H9 (cell line): ENCODE results near the gene ELFN1. TPM values are rescaled to one million over a fixed set of nuclear protein-coding genes. Genes with fewer than 3 reads are reported as not detected.

ENCODE experiments used
- DNase-seq: peaks from one replicate; pipeline ENCODE4 v3.0.0-alpha.2; 2017
- H2AFZ ChIP-seq: one replicate; pipeline ENCODE4 v1.6.1; 2013; ENCODE audit warnings: mild to moderate bottlenecking, low read length, control low read depth, moderate library complexity
- H2AK5ac ChIP-seq: 2 replicates; pipeline ENCODE4 v1.6.1; 2013; ENCODE audit warnings: low read length, control low read depth, mixed read lengths; ENCODE audit not compliant: insufficient read length
- H2BK120ac ChIP-seq: one replicate; pipeline ENCODE4 v1.6.1; 2013; ENCODE audit warnings: low read depth, mild to moderate bottlenecking, low read length, control low read depth, inconsistent platforms; ENCODE audit not compliant: poor library complexity, severe bottlenecking
- H2BK12ac ChIP-seq: 2 replicates; pipeline ENCODE4 v1.6.1; 2013; ENCODE audit warnings: low read length, control low read depth, mixed read lengths, low read depth; ENCODE audit not compliant: insufficient read length
- H2BK15ac ChIP-seq: 2 replicates; pipeline ENCODE4 v1.6.1; 2013; ENCODE audit warnings: low read depth, low read length, control low read depth
- H2BK20ac ChIP-seq: one replicate; pipeline ENCODE4 v1.6.1; 2013; ENCODE audit warnings: low read depth, mild to moderate bottlenecking, low read length, control low read depth, inconsistent platforms; ENCODE audit not compliant: poor library complexity, severe bottlenecking
- H2BK5ac ChIP-seq: 2 replicates; pipeline ENCODE4 v1.6.1; 2013; ENCODE audit warnings: low read length, control low read depth, mixed read lengths; ENCODE audit not compliant: insufficient read length
- H3K14ac ChIP-seq: 2 replicates; pipeline ENCODE4 v1.6.1; 2013; ENCODE audit warnings: low read length, control low read depth; ENCODE audit not compliant: insufficient read depth
- H3K18ac ChIP-seq: 2 replicates; pipeline ENCODE4 v1.6.1; 2013; ENCODE audit warnings: low read depth, mild to moderate bottlenecking, mixed read lengths, low read length, control low read depth; ENCODE audit not compliant: insufficient read length
- H3K23ac ChIP-seq: 2 replicates; pipeline ENCODE4 v1.6.1; 2013; ENCODE audit warnings: low read length, control low read depth, mixed read lengths, low read depth; ENCODE audit not compliant: insufficient read length
- H3K23me2 ChIP-seq: 2 replicates; pipeline ENCODE4 v1.6.1; 2013; ENCODE audit warnings: low read depth, mild to moderate bottlenecking, mixed read lengths, low read length, control low read depth; ENCODE audit not compliant: insufficient read length, poor library complexity, severe bottlenecking
- H3K27ac ChIP-seq: 2 replicates; pipeline ENCODE4 v1.5.1; 2013; ENCODE audit warnings: low read length, control low read depth, mixed read lengths, low read depth; ENCODE audit not compliant: insufficient read length
- H3K27me3 ChIP-seq: 2 replicates; pipeline ENCODE4 v1.6.1; 2013; ENCODE audit warnings: low read length, control low read depth, inconsistent platforms; ENCODE audit not compliant: insufficient read depth
- H3K4ac ChIP-seq: 2 replicates; pipeline ENCODE4 v1.6.1; 2013; ENCODE audit warnings: low read depth, mild to moderate bottlenecking, control low read depth, inconsistent platforms, low read length, moderate library complexity
- H3K4me1 ChIP-seq: 2 replicates; pipeline ENCODE4 v1.6.1; 2013; ENCODE audit warnings: low read length, control low read depth, inconsistent platforms; ENCODE audit not compliant: insufficient read depth
- H3K4me2 ChIP-seq: 2 replicates; pipeline ENCODE4 v1.6.1; 2013; ENCODE audit warnings: low read length, control low read depth, mixed read lengths; ENCODE audit not compliant: insufficient read length, insufficient read depth
- H3K56ac ChIP-seq: 2 replicates; pipeline ENCODE4 v1.6.1; 2013; ENCODE audit warnings: low read depth, mild to moderate bottlenecking, mixed read lengths, low read length, control low read depth; ENCODE audit not compliant: insufficient read length
- H3K79me1 ChIP-seq: 2 replicates; pipeline ENCODE4 v1.6.1; 2013; ENCODE audit warnings: low read depth, mild to moderate bottlenecking, moderate library complexity, low read length, control low read depth, inconsistent platforms; ENCODE audit not compliant: insufficient read depth, poor library complexity, severe bottlenecking
- H3K79me2 ChIP-seq: 2 replicates; pipeline ENCODE4 v1.6.1; 2013; ENCODE audit warnings: low read length, control low read depth, inconsistent platforms; ENCODE audit not compliant: insufficient read depth
- H3K9ac ChIP-seq: 2 replicates; pipeline ENCODE4 v1.6.1; 2013; ENCODE audit warnings: low read length, control low read depth, mixed read lengths; ENCODE audit not compliant: insufficient read length; ENCODE audit errors: extremely low read depth
- H3K9me3 ChIP-seq: one replicate; pipeline ENCODE4 v1.6.1; 2013; ENCODE audit warnings: low read depth, low read length, inconsistent platforms; ENCODE audit not compliant: control insufficient read depth
- H3T11ph ChIP-seq: one replicate; pipeline ENCODE4 v1.6.1; 2013; ENCODE audit warnings: mild to moderate bottlenecking, low read length, control low read depth, inconsistent platforms
- H4K20me1 ChIP-seq: one replicate; pipeline ENCODE4 v1.6.1; 2013; ENCODE audit not compliant: control insufficient read depth, insufficient read length, insufficient read depth
- H4K5ac ChIP-seq: 2 replicates; pipeline ENCODE4 v1.6.1; 2013; ENCODE audit warnings: low read depth, mild to moderate bottlenecking, mixed read lengths, low read length, control low read depth; ENCODE audit not compliant: insufficient read length
- H4K8ac ChIP-seq: replicated peaks from 2 replicates; pipeline ENCODE4 v1.6.1; 2013; ENCODE audit warnings: low read length, control low read depth, mixed read lengths, low read depth; ENCODE audit not compliant: insufficient read length
- H4K91ac ChIP-seq: 2 replicates; pipeline ENCODE4 v1.6.1; 2013; ENCODE audit warnings: low read depth, mild to moderate bottlenecking, moderate library complexity, mixed read lengths, low read length, control low read depth; ENCODE audit not compliant: insufficient read length
- H3K27ac Mint-ChIP-seq, 3 experiments: 2 replicates in 2 of 3; 3 replicates in 1 of 3; pipeline ENCODE4 v1.8.0; 2020 to 2021; ENCODE audit warnings: mixed read lengths in 3 of 3, mild to moderate bottlenecking in 1 of 3, moderate library complexity in 1 of 3
- H3K27me3 Mint-ChIP-seq: 2 replicates; pipeline ENCODE4 v1.8.0; 2021; ENCODE audit warnings: low read depth, mild to moderate bottlenecking, moderate library complexity, mixed read lengths
- H3K36me3 Mint-ChIP-seq, 3 experiments: 2 replicates in 2 of 3; 3 replicates in 1 of 3; pipeline ENCODE4 v1.8.0; 2020 to 2021; ENCODE audit warnings: low read depth in 3 of 3, mixed read lengths in 3 of 3; ENCODE audit not compliant: insufficient read depth in 1 of 3
- H3K4me1 Mint-ChIP-seq, 2 experiments: 2 replicates each; pipeline ENCODE4 v1.8.0; 2020; ENCODE audit warnings: mixed read lengths in 2 of 2
- H3K4me3 Mint-ChIP-seq, 2 experiments: 2 replicates in 1 of 2; 3 replicates in 1 of 2; pipeline ENCODE4 v1.8.0; 2020 to 2021; ENCODE audit warnings: mild to moderate bottlenecking in 2 of 2, mixed read lengths in 2 of 2, moderate library complexity in 1 of 2
- H3K9me3 Mint-ChIP-seq, 2 experiments: 2 replicates in 1 of 2; 3 replicates in 1 of 2; pipeline ENCODE4 v1.8.0; 2020; ENCODE audit warnings: mild to moderate bottlenecking in 2 of 2, mixed read lengths in 2 of 2, moderate library complexity in 1 of 2
- WGBS: extraction: QIAGEN DNeasy Blood & Tissue Kit; methylation state at CpG from one replicate; pipeline ENCODE4 v1.1.7; 2013; ENCODE audit warnings: missing lambda C conversion rate, low lambda C conversion rate, mixed read lengths; ENCODE audit not compliant: insufficient read length; ENCODE audit errors: extremely low coverage; 5-methylcytosine and 5-hydroxymethylcytosine counted together
- total RNA-seq: library from RNA; stranded (reverse); gene quantifications from 2 replicates; pipeline ENCODE4 v1.2.1, GENCODE V29; 2021
- TF ChIP-seq, protein P1 (sequence below): fragments of 200-600 bp; sonication (generic); conservative IDR thresholded peaks from 3 replicates; pipeline ENCODE4 v1.8.0; 2021; ENCODE audit warnings: antibody characterized with exemption, mild to moderate bottlenecking

ELFN1 gene
- total RNA-seq, 1 experiment from 2014 or later = 3.7 TPM

DNA sequence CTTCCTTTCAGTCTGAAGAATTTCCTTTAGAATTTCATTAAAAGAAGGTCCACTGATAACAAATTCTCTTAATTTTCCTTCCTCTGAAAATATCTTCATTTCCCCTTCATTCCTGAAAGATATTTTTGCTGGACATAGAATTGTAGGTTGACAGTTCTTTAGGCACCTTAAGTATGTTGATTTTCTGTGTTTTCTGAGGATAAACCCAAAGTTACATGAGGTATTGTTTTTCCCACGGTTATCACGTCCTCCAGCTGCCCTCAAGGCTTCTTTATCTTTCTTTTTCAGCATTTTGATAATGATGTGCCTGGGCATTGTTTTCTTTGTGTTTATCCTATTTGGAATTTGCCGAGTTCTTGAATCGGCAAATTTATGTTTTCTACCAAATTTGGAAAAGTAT lies 105.3 kb downstream of the ELFN1 start:
- Histone ChIP-seq H3K4ac (no peak overlapping the region), H3K27ac (no peak overlapping the region), H3K14ac (no peak overlapping the region), H3K79me2 (no peaks in the 10 kb centered on the region), H3K18ac (no peak overlapping the region), H2AK5ac (no peak overlapping the region), H3K9me3 (no peaks in the 10 kb centered on the region), H3K27me3 (no peaks in the 10 kb centered on the region), H4K8ac (no peak overlapping the region), H4K5ac (no peak overlapping the region), H2BK15ac (no peak overlapping the region), H2AFZ (no peak overlapping the region), H3K23me2 (no peaks in the 10 kb centered on the region), H4K91ac (no peak overlapping the region), H2BK20ac (no peak overlapping the region), H3K56ac (no peak overlapping the region), H2BK12ac (no peak overlapping the region), H4K20me1 (no peaks in the 10 kb centered on the region), H3K4me2 (no peak overlapping the region), H3K23ac (no peak overlapping the region), H2BK5ac (no peak overlapping the region), H3K79me1 (no peaks in the 10 kb centered on the region), H2BK120ac (no peak overlapping the region), H3K4me1 (no peaks in the 10 kb centered on the region), H3K9ac (no peak overlapping the region), H3T11ph (no peak overlapping the region)
- no peaks in the 10 kb centered on the region for H3K4me1 Mint-ChIP-seq
- H3K36me3 Mint-ChIP-seq = no peaks in the 10 kb centered on the region; a peak in 3 of 7 replicates
- TF ChIP-seq, protein P1, sequence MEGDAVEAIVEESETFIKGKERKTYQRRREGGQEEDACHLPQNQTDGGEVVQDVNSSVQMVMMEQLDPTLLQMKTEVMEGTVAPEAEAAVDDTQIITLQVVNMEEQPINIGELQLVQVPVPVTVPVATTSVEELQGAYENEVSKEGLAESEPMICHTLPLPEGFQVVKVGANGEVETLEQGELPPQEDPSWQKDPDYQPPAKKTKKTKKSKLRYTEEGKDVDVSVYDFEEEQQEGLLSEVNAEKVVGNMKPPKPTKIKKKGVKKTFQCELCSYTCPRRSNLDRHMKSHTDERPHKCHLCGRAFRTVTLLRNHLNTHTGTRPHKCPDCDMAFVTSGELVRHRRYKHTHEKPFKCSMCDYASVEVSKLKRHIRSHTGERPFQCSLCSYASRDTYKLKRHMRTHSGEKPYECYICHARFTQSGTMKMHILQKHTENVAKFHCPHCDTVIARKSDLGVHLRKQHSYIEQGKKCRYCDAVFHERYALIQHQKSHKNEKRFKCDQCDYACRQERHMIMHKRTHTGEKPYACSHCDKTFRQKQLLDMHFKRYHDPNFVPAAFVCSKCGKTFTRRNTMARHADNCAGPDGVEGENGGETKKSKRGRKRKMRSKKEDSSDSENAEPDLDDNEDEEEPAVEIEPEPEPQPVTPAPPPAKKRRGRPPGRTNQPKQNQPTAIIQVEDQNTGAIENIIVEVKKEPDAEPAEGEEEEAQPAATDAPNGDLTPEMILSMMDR = no peak
- no CpG with 5 or more reads among the region's 4 CpGs for WGBS
- DNase-seq = no peak
- peaks cover 15 to 20% of the 10 kb centered on the region in 2 experiments for H3K9me3 Mint-ChIP-seq
- H3K27me3 Mint-ChIP-seq = peaks cover 24% of the 10 kb centered on the region
- H3K4me3 Mint-ChIP-seq = no peak overlapping the region
- no peak overlapping the region for H3K27ac Mint-ChIP-seq
